IMR-90 (cell line): Measurements from ENCODE around the gene SERPINA1. TPM values are rescaled to one million over a fixed set of nuclear protein-coding genes. Genes with fewer than 3 reads are reported as not detected.

ENCODE experiments used
- ATAC-seq: fragments of 200-7000 bp; cut with Tn5 transposase; 2 replicates; pipeline ENCODE4 v1.9.1; 2020; ENCODE audit warnings: low read depth, mild to moderate bottlenecking, moderate library complexity
- BruUV-seq: library from RNA; stranded (reverse); fragments of 400-500 nt; replicated peaks from 2 replicates; lab custom pipeline; 2021; lab: Mats Ljungman, UMichigan
- CTCF ChIA-PET: fragments of 300-600 bp; formaldehyde crosslinking; extraction: SDS; loops from one replicate; lab custom pipeline; 2021; ENCODE audit warnings: antibody characterized with exemption; lab: Yijun Ruan, JAX
- POLR2A ChIA-PET: fragments of 300-600 bp; sonication (Branson Sonifier 250); formaldehyde crosslinking; loops from one replicate; lab custom pipeline; 2022; ENCODE audit warnings: antibody characterized with exemption; ENCODE audit not compliant: unreplicated experiment; lab: Charles Lee
- DNase-seq: peaks from one replicate; pipeline ENCODE4 v3.0.0; 2013
- H2AFZ ChIP-seq: replicated peaks from 2 replicates; pipeline ENCODE3; 2013; ENCODE audit warnings: low read length, mild to moderate bottlenecking; ENCODE audit not compliant: poor library complexity
- H2AK5ac ChIP-seq: 2 replicates; pipeline ENCODE4 v1.6.1; 2013; ENCODE audit warnings: low read depth, low read length, inconsistent platforms
- H2AK9ac ChIP-seq: replicated peaks from 2 replicates; pipeline ENCODE3; 2013; ENCODE audit warnings: mild to moderate bottlenecking, low read depth, low read length, moderate library complexity; ENCODE audit not compliant: poor library complexity
- H2BK120ac ChIP-seq: 2 replicates; pipeline ENCODE4 v1.6.1; 2013; ENCODE audit warnings: low read depth, low read length, inconsistent platforms
- H2BK15ac ChIP-seq: 3 replicates; pipeline ENCODE4 v1.6.1; 2013; ENCODE audit warnings: low read depth, low read length, inconsistent platforms
- H2BK20ac ChIP-seq: 2 replicates; pipeline ENCODE4 v1.6.1; 2013; ENCODE audit warnings: low read depth, mild to moderate bottlenecking, inconsistent platforms, low read length, moderate library complexity
- H2BK5ac ChIP-seq: 2 replicates; pipeline ENCODE4 v1.6.1; 2013; ENCODE audit warnings: mild to moderate bottlenecking, low read depth, low read length, inconsistent platforms; ENCODE audit not compliant: poor library complexity, severe bottlenecking
- H3K14ac ChIP-seq: replicated peaks from 2 replicates; pipeline ENCODE4 v1.6.1; 2013; ENCODE audit warnings: low read depth, low read length, inconsistent platforms
- H3K18ac ChIP-seq: 2 replicates; pipeline ENCODE4 v1.6.1; 2013; ENCODE audit warnings: low read depth, low read length, control low read depth
- H3K23ac ChIP-seq: 2 replicates; pipeline ENCODE4 v1.6.1; 2013; ENCODE audit warnings: low read depth, low read length, inconsistent platforms
- H3K27ac ChIP-seq: 2 replicates; pipeline ENCODE4 v1.5.1; 2013; ENCODE audit warnings: mild to moderate bottlenecking, control low read depth, low read length; ENCODE audit not compliant: insufficient read depth
- H3K27me3 ChIP-seq: 2 replicates; pipeline ENCODE4 v1.6.1; 2013; ENCODE audit warnings: low read length; ENCODE audit not compliant: control insufficient read depth, insufficient read depth
- H3K36me3 ChIP-seq: 2 replicates; pipeline ENCODE4 v1.6.1; 2013; ENCODE audit warnings: low read length, mixed read lengths; ENCODE audit not compliant: control insufficient read depth, insufficient read depth
- H3K4ac ChIP-seq: 2 replicates; pipeline ENCODE4 v1.6.1; 2013; ENCODE audit warnings: low read depth, low read length, inconsistent platforms
- H3K4me1 ChIP-seq: 2 replicates; pipeline ENCODE4 v1.6.1; 2013; ENCODE audit warnings: low read length, mixed read lengths; ENCODE audit not compliant: control insufficient read depth, insufficient read depth
- H3K4me2 ChIP-seq: 2 replicates; pipeline ENCODE4 v1.6.1; 2013; ENCODE audit warnings: low read depth, mild to moderate bottlenecking, control low read depth, low read length, moderate library complexity
- H3K4me3 ChIP-seq: 2 replicates; pipeline ENCODE4 v1.5.1; 2013; ENCODE audit warnings: low read depth, mild to moderate bottlenecking, control low read depth, low read length, moderate library complexity; ENCODE audit not compliant: insufficient read depth
- H3K56ac ChIP-seq: 2 replicates; pipeline ENCODE4 v1.6.1; 2013; ENCODE audit warnings: low read length, inconsistent platforms; ENCODE audit not compliant: insufficient read depth; ENCODE audit errors: extremely low read depth
- H3K79me1 ChIP-seq, 2 experiments: 2 replicates each; pipeline ENCODE4 v1.6.1; 2013; ENCODE audit warnings: low read length in 2 of 2, inconsistent platforms in 1 of 2, low read depth in 1 of 2
- H3K9ac ChIP-seq: 2 replicates; pipeline ENCODE4 v1.6.1; 2013; ENCODE audit warnings: low read depth, low read length, control low read depth
- H3K9me1 ChIP-seq: 2 replicates; pipeline ENCODE4 v1.6.1; 2013; ENCODE audit warnings: low read length, inconsistent platforms; ENCODE audit not compliant: insufficient read depth
- H3K9me3 ChIP-seq: 2 replicates; pipeline ENCODE4 v1.6.1; 2013; ENCODE audit warnings: low read length; ENCODE audit not compliant: control insufficient read depth, insufficient read depth
- H4K20me1 ChIP-seq: 2 replicates; pipeline ENCODE4 v1.6.1; 2013; ENCODE audit warnings: low read length, inconsistent platforms; ENCODE audit not compliant: insufficient read depth
- H4K5ac ChIP-seq: 2 replicates; pipeline ENCODE4 v1.6.1; 2013; ENCODE audit warnings: mild to moderate bottlenecking, low read depth, low read length, control low read depth
- H4K8ac ChIP-seq, 2 experiments: 2 replicates each; pipeline ENCODE4 v1.6.1; 2013; ENCODE audit warnings: low read depth in 2 of 2, low read length in 2 of 2, control low read depth in 1 of 2, inconsistent platforms in 1 of 2
- H4K91ac ChIP-seq: 2 replicates; pipeline ENCODE4 v1.6.1; 2013; ENCODE audit warnings: low read depth, low read length, inconsistent platforms; ENCODE audit not compliant: insufficient read depth
- BHLHE40 ChIP-seq: fragments of 150-350 bp; IDR thresholded peaks from 2 replicates; pipeline ENCODE4 v1.6.1; 2016; ENCODE audit warnings: mild to moderate bottlenecking, low read depth, low read length
- CEBPB ChIP-seq: IDR thresholded peaks from 2 replicates; pipeline ENCODE4 v1.6.1; 2012; ENCODE audit warnings: low read depth, low read length, improper control_type of control experiment
- CHD1 ChIP-seq: IDR thresholded peaks from 2 replicates; pipeline ENCODE4 v1.6.1; 2012; ENCODE audit warnings: low read depth, low read length, improper control_type of control experiment
- ELK1 ChIP-seq: fragments of 150-350 bp; IDR thresholded peaks from 2 replicates; pipeline ENCODE4 v1.6.1; 2016; ENCODE audit warnings: low read depth, mild to moderate bottlenecking, low read length, moderate library complexity, borderline replicate concordance
- FOS ChIP-seq: fragments of 150-350 bp; IDR thresholded peaks from 2 replicates; pipeline ENCODE4 v1.6.1; 2016; ENCODE audit warnings: low read depth, low read length
- MAFK ChIP-seq: IDR thresholded peaks from 2 replicates; pipeline ENCODE4 v1.6.1; 2012; ENCODE audit warnings: low read depth, low read length, improper control_type of control experiment
- MXI1 ChIP-seq: IDR thresholded peaks from 2 replicates; pipeline ENCODE4 v1.6.1; 2012; ENCODE audit warnings: low read depth, mild to moderate bottlenecking, low read length, moderate library complexity, borderline replicate concordance
- RCOR1 ChIP-seq: IDR thresholded peaks from 2 replicates; pipeline ENCODE4 v1.6.1; 2012; ENCODE audit warnings: mild to moderate bottlenecking, low read length, improper control_type of control experiment; ENCODE audit not compliant: insufficient replicate concordance
- WGBS, 2 experiments: methylation state at CpG; one replicate each; pipeline versions ENCODE4 v1.1.5 to v1.1.7; 2013; ENCODE audit warnings: missing lambda C conversion rate in 2 of 2; ENCODE audit not compliant: insufficient read length in 1 of 2; ENCODE audit errors: extremely low coverage in 2 of 2; 5-methylcytosine and 5-hydroxymethylcytosine counted together
- dilution Hi-C: fragments of 300-500 bp; cut with HindIII; formaldehyde crosslinking; loops from one replicate; pipeline ENCODE4 v1.14.3; 2018; ENCODE audit warnings: low sequenced_read_pairs; ENCODE audit not compliant: unreplicated experiment
- in situ Hi-C: fragments of 300-500 bp; cut with MboI; formaldehyde crosslinking; loops from 3 replicates; pipeline ENCODE4 v1.14.3; 2019; ENCODE audit warnings: low sequenced_read_pairs, inconsistent platforms, mixed read lengths
- intact Hi-C: fragments of 100-400 bp; cut with micrococcal nuclease; formaldehyde crosslinking; loops from 2 replicates; pipeline ENCODE4 v1.10.0; 2022
- polyA plus RNA-seq, 3 experiments: library from polyadenylated mRNA; depleted of rRNA; stranded (reverse); fragments of >200 nt; gene quantifications; 2 replicates each; pipeline ENCODE4 v1.2.3, GENCODE V29; 2012; ENCODE audit warnings: low replicate concordance in 1 of 3
- total RNA-seq: library from RNA; depleted of rRNA; stranded (reverse); fragments of >200 nt; gene quantifications from 2 replicates; pipeline ENCODE4 v1.2.3, GENCODE V29; 2012

SERPINA1 gene
- total and polyA plus RNA-seq, 2 of the 4 experiments (the other 2 are of a cell fraction), result 0.54 to 1.2 TPM

- dilution Hi-C loops, result no loop called here
- H3K36me3 ChIP-seq, result no peaks in the 10 kb centered on the region
- no peak overlapping the region for H4K5ac ChIP-seq
- H3K56ac ChIP-seq, result no peak overlapping the region
- no peaks in the 10 kb centered on the region for H3K9me3 ChIP-seq
- H3K27ac ChIP-seq, result no peak overlapping the region
- CTCF ChIA-PET, result interaction anchor here (0.7 kb wide), 1 partner anchor 21 kb away, joined by 3 read pairs; no protein-coding TSS in a partner anchor
- H3K9ac ChIP-seq, result no peak overlapping the region
- no peak overlapping the region for H2AK5ac ChIP-seq
- no peak overlapping the region for H2BK120ac ChIP-seq
- H3K14ac ChIP-seq, result no peak overlapping the region
- no peak overlapping the region for H3K4me3 ChIP-seq
- H2BK15ac ChIP-seq, result no peak overlapping the region
- no peak overlapping the region for H4K8ac ChIP-seq
- intact Hi-C loops, result no loop called here
- no peak overlapping the region for H3K23ac ChIP-seq
- H3K27me3 ChIP-seq, result no peaks in the 10 kb centered on the region
- H3K9me1 ChIP-seq, result no peaks in the 10 kb centered on the region
- in situ Hi-C loops, result no loop called here
- peak; percentile 58 for DNase-seq
- H3K18ac ChIP-seq, result no peak overlapping the region
- no peaks in the 10 kb centered on the region for H3K79me1 ChIP-seq
- H2BK20ac ChIP-seq, result no peak overlapping the region
- no peak overlapping the region for H4K91ac ChIP-seq
- ATAC-seq, result no peak
- POLR2A ChIA-PET, result no interaction called here
- TF ChIP-seq ELK1 (no peak), MAFK (no peak), CHD1 (no peak), BHLHE40 (no peak), FOS (no peak), CEBPB (peak; percentile 88), MXI1 (no peak), RCOR1 (no peak)
- peak overlapping the region; percentile 52 for H2AFZ ChIP-seq
- H3K4me2 ChIP-seq, result no peak overlapping the region
- no peak overlapping the region for H2BK5ac ChIP-seq
- no peaks in the 10 kb centered on the region for H3K4me1 ChIP-seq
- no peaks in the 10 kb centered on the region for H4K20me1 ChIP-seq
- BruUV-seq, result no TSS peak
- 80% methylated on average over 1 of the region's 9 CpGs; no CpG with 5 or more reads in 1 of the 2 experiments for WGBS, 2 experiments
- H3K4ac ChIP-seq, result no peak overlapping the region; the same call in 1 of the 2 replicates
- no peak overlapping the region for H2AK9ac ChIP-seq
These were observed 6.3 kb upstream of the SERPINA1 start for GRCh38 chr14:94394581-94395207.
